SK-N-DZ (cell line): Measurements from ENCODE around the gene APBB1IP.

Experiments
- small RNA-seq, 2 experiments: library from RNA; depleted of rRNA; stranded (forward); fragments of <200 nt; gene quantifications; one replicate each; pipeline ENCODE3, GENCODE V24; 2014

APBB1IP gene

Small RNA genes lying within 50 kb of the gene (small RNA-seq; reads per million reads assigned to genes)
- 0 reads per million in 2 experiments for gene RNA5SP307
